OCI-LY1 (cell line): ENCODE measurements around the gene EMILIN3.

Experiments used
- EZH2 ChIP-seq: fragments of 200-600 bp; sonication (generic), shearing (Covaris generic); IDR thresholded peaks from 2 replicates; pipeline ENCODE4 v1.8.0; 2017; ENCODE audit warnings: borderline replicate concordance, mixed run types, mild to moderate bottlenecking, antibody characterized with exemption, low read length, moderate library complexity, mixed read lengths
- TF ChIP-seq, protein P1 (sequence below): fragments of 200-600 bp; sonication (generic), shearing (Covaris generic); IDR thresholded peaks from 2 replicates; pipeline ENCODE4 v1.5.1; 2017; ENCODE audit warnings: mild to moderate bottlenecking, antibody characterized with exemption, low read length, moderate library complexity, mixed read lengths

DNA sequence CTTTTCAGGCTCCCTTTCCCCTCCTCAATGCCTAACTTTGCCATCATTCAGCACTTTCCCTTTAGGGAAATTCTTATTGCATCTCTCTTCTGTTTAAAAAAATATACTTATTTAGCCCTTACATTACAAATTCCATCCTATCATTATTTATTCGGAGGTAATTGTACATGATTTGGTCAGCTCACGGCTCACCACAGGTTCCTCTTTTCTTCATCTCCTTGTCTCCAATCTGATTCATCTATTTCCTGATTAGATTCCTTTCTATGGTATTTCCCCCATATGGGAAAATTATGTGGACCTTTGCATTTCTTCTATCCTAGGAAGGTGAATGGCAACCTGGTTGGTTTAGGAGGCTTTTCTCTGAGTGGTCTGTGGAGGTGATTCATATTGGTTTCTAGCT is 12.9 kb upstream of the EMILIN3 start:
- TF ChIP-seq, protein P1, sequence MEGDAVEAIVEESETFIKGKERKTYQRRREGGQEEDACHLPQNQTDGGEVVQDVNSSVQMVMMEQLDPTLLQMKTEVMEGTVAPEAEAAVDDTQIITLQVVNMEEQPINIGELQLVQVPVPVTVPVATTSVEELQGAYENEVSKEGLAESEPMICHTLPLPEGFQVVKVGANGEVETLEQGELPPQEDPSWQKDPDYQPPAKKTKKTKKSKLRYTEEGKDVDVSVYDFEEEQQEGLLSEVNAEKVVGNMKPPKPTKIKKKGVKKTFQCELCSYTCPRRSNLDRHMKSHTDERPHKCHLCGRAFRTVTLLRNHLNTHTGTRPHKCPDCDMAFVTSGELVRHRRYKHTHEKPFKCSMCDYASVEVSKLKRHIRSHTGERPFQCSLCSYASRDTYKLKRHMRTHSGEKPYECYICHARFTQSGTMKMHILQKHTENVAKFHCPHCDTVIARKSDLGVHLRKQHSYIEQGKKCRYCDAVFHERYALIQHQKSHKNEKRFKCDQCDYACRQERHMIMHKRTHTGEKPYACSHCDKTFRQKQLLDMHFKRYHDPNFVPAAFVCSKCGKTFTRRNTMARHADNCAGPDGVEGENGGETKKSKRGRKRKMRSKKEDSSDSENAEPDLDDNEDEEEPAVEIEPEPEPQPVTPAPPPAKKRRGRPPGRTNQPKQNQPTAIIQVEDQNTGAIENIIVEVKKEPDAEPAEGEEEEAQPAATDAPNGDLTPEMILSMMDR: no peak
- no peak for TF ChIP-seq EZH2
